T-helper 2 cell treated with Interferon-gamma antibody and Interleukin-4, amounts not matched to agents 5 μg/mL and 100 μg/mL, for 36 hours (primary cell): Measurements from ENCODE around the gene NKX2-2.

Experiments used
- DNase-seq: peaks from one replicate; pipeline ENCODE4 v3.0.0; 2021; ENCODE audit warnings: low spot score
- H3K27ac Mint-ChIP-seq: one replicate; pipeline ENCODE4 v1.8.0; 2021; ENCODE audit warnings: mild to moderate bottlenecking, mixed read lengths
- H3K27me3 Mint-ChIP-seq: one replicate; pipeline ENCODE4 v1.8.0; 2021; ENCODE audit warnings: low read depth, mixed read lengths
- H3K36me3 Mint-ChIP-seq: one replicate; pipeline ENCODE4 v1.8.0; 2021; ENCODE audit warnings: low read depth, mixed read lengths
- H3K4me1 Mint-ChIP-seq: one replicate; pipeline ENCODE4 v1.8.0; 2021; ENCODE audit warnings: low read depth, mixed read lengths
- H3K4me3 Mint-ChIP-seq: one replicate; pipeline ENCODE4 v1.8.0; 2022; ENCODE audit warnings: mild to moderate bottlenecking, moderate library complexity, mixed read lengths
- H3K9me3 Mint-ChIP-seq: one replicate; pipeline ENCODE4 v1.8.0; 2021; ENCODE audit warnings: mixed read lengths

NKX2-2 gene

DNA sequence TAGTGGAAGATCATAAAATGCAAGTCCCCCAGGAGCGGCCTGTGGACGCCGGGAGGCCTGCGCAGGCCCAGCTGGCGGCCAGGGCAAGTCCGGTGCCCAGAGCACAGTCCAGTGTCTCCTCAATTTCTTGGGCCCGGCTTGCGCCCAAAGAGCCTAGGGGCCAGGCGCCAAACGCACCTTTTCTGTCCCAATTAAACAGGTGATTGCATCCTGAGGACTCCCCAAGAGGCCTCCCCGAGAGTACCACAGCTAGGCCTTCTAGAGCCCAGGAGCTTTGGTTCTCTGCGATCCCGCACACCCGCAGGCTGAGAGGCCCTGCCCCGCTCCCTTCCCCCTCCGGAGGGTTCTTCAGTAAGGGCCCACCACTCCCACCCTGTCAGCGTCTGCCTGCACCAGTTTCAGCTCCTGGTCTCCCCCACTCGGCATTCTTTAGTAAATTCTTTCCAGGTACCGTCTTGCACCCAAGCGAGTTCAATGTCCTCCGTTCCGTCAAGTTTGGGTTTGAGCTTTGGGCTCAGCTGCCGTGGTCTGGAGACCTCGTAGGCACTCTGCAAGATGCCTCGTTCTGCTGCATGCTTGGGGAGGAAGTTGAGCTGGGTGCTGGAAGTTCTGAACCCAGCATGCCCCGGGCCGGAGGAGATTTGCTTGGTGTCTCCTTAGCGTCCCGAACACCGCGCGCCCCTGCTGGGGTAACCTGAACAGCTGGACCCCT is 3.9 kb upstream of the NKX2-2 start:
- H3K4me1 Mint-ChIP-seq: no peaks in the 10 kb centered on the region
- no peak overlapping the region for H3K4me3 Mint-ChIP-seq
- H3K36me3 Mint-ChIP-seq: no peaks in the 10 kb centered on the region

DNA sequence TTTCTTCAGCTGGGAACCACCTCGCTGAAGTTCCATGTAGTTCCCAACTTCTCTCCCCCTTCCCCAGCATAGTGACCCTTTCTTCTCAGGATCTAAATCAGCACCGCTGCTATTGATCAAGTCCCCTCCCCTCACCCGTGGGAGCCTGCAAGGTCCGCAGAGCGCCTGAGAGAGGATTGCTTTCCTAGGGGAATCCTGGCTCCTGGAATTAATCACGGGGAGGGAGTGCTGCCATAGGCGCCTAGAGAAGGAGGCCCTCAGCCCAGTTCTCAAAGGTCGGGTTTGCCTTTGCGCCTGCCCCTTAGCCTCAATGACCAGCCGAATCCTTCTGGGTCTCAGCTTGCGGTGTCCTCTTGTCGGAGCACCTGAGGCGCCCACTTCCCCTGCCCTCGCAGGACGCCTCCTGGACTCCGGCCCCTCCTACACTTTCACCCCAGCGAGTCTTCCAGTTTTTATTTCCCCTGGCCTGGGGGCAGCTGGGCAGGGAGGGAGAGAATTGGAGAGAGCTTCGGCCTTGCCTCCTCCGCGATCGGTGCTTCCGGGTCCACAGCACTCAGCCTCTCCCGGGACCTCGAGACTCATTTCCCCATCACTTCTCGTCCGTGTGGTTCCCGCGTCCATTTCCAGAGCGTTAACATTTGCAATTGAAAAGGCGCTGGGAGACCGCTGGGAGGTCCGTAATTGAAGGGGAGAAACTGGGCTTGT is 3.1 kb upstream of the NKX2-2 start:
- no peak overlapping the region for H3K27ac Mint-ChIP-seq
- H3K9me3 Mint-ChIP-seq: no peaks in the 10 kb centered on the region
- DNase-seq: no peak
- H3K4me1 Mint-ChIP-seq: peaks cover under 1% of the 10 kb centered on the region
- no peaks in the 10 kb centered on the region for H3K36me3 Mint-ChIP-seq
- no peak overlapping the region for H3K4me3 Mint-ChIP-seq
- H3K27me3 Mint-ChIP-seq: peaks cover 77% of the 10 kb centered on the region

More for the DNA sequence above, 3.9 kb upstream of the NKX2-2 start:
- Mint-ChIP-seq H3K27ac (peak overlapping the region; percentile 5), H3K9me3 (no peaks in the 10 kb centered on the region), H3K27me3 (peaks cover 71% of the 10 kb centered on the region)
- DNase-seq: no peak

DNA sequence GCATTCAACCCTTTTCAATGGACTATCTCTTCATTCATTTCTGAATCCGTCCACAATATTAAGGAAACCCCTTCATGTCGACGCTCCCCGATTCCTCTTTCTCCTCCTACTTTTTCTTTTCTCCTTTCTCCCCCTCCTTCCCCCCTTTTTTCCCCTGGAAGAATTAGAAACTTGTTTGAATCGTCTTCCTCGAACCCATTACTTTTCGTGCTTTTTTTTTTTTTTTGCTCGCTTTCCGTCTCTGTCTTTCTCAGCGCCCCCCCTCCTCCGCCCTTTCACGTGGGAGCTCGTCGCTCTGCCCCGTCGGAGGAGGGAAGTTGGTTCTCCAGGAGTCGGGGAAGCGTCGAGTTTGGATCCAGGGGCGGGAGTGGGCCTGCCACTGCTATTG is 2.3 kb upstream of the NKX2-2 start:
- no peak for DNase-seq
- H3K27me3 Mint-ChIP-seq: peaks cover 80% of the 10 kb centered on the region
- H3K9me3 Mint-ChIP-seq: no peaks in the 10 kb centered on the region
- H3K27ac Mint-ChIP-seq: peak overlapping the region; percentile 55
- no peak overlapping the region for H3K4me3 Mint-ChIP-seq
- H3K36me3 Mint-ChIP-seq: no peaks in the 10 kb centered on the region
- H3K4me1 Mint-ChIP-seq: peaks cover 4% of the 10 kb centered on the region

DNA sequence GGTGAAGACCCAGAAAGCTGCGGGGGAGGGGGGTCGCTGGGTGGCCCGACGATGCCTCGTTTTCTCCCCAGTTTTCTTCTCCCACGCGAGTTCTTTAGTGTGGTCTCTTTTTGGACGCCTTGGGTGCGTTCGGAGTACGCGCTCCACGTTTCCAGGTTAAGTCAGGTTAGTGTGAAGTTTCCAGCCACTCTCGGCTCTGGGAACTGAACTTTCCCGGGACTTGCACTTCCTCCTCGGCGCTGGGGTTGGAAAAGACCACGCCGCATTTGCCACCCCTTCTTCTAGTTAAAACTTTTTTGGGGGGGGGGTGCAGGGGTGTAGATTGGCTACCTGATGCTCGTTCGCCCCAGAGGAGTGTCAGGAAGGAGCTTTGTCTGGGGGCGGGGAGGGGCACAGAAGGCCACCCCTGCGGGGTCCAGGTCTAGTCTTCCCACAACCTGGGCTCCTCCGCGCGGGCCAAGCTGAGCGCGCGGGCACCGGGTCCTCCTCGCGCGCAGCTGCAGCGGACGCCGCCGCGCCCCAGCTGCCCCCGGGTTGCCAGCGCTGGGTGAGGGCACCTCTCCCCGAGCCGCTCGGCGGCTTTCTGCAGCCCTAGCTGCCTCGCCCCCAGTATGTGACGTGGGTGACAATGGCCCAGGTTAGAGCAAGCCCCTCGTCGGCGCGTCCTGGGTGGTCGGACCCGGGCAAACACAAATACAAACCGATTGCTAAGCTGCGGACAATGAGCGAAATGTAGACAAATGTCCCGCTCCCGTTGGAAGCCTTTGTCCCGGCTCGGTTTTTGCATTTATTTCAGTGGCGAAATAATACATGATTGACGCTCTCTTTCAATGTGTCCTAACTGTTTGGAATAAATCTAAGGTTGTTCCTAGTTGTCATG is 1.7 kb upstream of the NKX2-2 start:
- no peak overlapping the region for H3K4me3 Mint-ChIP-seq
- no peaks in the 10 kb centered on the region for H3K36me3 Mint-ChIP-seq
- DNase-seq: no peak
- H3K4me1 Mint-ChIP-seq: peaks cover 6% of the 10 kb centered on the region
- H3K27ac Mint-ChIP-seq: peak overlapping the region; percentile 55
- H3K27me3 Mint-ChIP-seq: peaks cover 77% of the 10 kb centered on the region
- no peaks in the 10 kb centered on the region for H3K9me3 Mint-ChIP-seq

DNA sequence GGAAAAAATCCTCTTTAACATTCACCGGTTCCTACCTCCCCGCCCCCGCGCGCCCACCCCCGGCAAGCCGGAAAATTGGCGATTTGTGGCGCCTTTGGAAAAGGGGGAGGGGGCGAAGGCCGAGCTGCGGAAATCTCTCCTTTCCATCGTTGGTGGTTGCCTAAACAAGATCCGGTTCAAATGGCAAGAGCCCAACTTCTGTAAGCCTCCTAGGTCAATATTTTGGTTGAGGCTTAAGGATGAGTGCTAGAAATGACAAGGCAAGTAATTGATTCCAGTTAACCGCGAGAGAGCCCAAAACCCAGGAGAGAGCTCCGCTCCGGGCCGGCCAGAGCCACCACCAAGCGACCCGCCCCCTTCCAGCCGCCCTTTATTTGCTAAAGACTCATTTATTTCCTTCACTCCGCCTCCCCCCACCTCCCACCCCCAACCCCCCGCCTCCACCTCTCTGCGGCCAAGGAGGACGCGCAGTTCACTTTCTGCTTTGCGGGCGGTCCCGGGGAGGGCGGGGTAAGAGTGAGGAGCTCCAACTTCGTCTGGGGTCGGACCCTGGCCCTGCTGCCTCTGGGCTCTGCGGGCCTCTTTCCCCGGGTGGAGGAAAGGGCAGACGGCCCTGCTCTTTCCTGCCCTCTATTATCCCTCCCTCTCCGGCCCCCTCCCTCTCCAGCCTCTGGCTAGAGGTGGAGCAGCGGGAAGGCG is 838 bp upstream of the NKX2-2 start:
- no peaks in the 10 kb centered on the region for H3K9me3 Mint-ChIP-seq
- no peak overlapping the region for H3K4me3 Mint-ChIP-seq
- H3K36me3 Mint-ChIP-seq: no peaks in the 10 kb centered on the region
- DNase-seq: no peak
- no peak overlapping the region for H3K27ac Mint-ChIP-seq
- H3K4me1 Mint-ChIP-seq: peaks cover 11% of the 10 kb centered on the region
- H3K27me3 Mint-ChIP-seq: peaks cover 77% of the 10 kb centered on the region

DNA sequence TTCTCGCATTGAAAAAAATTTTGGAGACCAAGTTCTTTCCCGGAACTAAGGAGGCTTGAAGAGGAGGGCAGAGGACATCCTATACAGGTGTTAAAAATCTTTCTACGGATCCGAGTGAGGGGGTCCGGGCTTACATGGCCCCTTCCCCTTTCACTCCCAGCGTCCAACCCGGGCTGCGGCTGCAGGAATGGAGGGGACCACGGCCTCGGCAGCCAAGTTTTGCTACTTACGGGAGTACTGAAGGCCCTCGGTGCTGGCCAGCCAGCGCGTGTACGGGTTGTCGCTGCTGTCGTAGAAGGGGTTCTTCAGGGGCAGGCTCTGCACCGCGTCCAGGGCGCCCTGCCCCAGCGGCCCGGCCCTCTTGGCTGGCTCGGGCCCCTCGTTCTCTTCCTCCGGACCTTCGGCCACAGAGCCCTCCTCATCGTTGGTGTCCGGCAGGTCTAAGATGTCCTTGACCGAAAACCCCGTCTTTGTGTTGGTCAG is 642 bp downstream of the NKX2-2 start:
- DNase-seq: no peak
- Mint-ChIP-seq H3K4me3 (peak overlapping the region; percentile 32), H3K9me3 (no peaks in the 10 kb centered on the region), H3K4me1 (peaks cover 14% of the 10 kb centered on the region), H3K36me3 (no peaks in the 10 kb centered on the region), H3K27me3 (peaks cover 76% of the 10 kb centered on the region), H3K27ac (no peak overlapping the region)

DNA sequence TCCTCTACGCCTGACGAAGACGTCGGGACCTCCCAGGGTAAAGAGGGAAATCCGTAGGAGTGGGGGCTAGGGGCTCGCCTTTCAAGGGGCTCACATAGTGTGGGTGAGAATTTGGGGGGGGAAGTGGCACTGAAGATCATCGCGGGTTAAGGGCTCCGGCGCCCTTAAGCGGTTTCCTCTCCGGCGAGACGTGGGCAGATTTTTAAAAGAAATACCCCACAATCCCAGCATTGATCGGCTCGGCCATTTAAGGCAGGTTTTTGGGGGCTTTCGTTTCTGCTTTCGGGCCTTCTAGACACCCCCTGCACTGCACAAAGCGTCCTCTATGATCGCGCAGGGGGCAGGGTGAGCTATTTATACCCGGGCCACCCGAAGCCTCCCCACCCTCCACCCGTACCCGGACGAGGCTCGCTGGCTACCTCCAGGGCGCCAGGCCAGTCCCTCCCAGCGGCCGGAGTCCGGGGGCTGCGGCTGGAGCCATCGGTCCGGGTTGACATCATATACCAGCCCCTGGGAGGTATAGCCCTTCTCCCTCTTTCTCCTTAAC is 1.2 kb downstream of the NKX2-2 start:
- Mint-ChIP-seq H3K27me3 (peaks cover 76% of the 10 kb centered on the region), H3K4me3 (no peak overlapping the region)

DNA sequence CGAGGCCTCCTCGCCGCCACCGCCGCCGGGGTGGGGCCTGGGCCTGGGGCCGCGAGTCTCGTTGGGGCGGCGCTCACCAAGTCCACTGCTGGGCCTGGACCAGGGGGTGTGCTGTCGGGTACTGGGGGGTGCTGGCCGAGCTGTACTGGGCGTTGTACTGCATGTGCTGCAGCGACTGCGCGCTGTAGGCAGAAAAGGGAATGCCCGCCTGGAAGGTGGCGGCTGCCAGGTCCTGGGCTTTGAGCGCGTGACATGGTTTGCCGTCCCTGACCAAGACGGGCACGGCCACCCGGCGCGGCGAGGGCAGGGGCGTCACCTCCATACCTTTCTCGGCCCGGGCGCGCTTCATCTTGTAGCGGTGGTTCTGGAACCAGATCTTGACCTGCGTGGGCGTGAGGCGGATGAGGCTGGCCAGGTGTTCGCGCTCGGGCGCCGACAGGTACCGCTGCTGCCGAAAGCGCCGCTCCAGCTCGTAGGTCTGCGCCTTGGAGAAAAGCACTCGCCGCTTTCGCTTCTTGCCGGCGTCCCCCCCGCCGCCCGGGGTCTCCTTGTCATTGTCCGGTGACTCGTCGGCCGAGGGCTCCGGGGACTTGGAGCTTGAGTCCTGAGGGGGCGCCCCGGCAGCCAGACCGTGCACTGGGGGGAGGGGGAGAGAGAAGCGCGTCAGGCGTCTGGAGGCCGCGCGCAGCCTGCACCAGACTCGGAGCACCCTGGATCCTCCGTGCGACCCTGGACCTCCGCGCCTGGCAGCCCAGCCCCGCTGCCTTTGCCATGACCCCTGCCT is 1.8 kb downstream of the NKX2-2 start:
- Mint-ChIP-seq H3K9me3 (no peaks in the 10 kb centered on the region), H3K27me3 (peaks cover 76% of the 10 kb centered on the region), H3K4me3 (no peak overlapping the region), H3K4me1 (peaks cover 14% of the 10 kb centered on the region), H3K36me3 (peaks cover 2% of the 10 kb centered on the region), H3K27ac (peak overlapping the region; percentile 52)
- no peak for DNase-seq

More for the DNA sequence above, 1.2 kb downstream of the NKX2-2 start:
- no peak for DNase-seq
- H3K27ac Mint-ChIP-seq: peak overlapping the region; percentile 20
- peaks cover 14% of the 10 kb centered on the region for H3K4me1 Mint-ChIP-seq
- H3K9me3 Mint-ChIP-seq: no peaks in the 10 kb centered on the region
- peaks cover 2% of the 10 kb centered on the region for H3K36me3 Mint-ChIP-seq

DNA sequence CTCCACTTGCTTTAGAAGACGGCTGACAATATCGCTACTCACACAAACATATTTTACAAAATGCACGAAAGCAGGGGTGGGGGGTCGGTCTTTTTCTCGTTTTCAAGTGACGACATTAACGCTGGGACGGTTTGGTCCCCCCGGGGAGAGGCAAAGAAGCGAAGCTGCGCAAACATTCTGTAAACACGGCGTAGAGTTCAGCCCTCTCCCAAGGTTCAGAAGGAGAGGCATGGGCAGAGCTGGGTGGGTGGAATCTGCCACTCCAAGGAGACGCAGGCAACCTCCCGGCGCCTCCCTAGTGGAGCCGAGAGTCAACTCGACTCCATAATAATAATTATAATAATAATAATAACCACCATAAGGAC is 2.4 kb downstream of the NKX2-2 start:
- Mint-ChIP-seq H3K4me1 (peaks cover 16% of the 10 kb centered on the region), H3K36me3 (peaks cover 2% of the 10 kb centered on the region), H3K27me3 (peaks cover 76% of the 10 kb centered on the region), H3K27ac (peak overlapping the region; percentile 41), H3K4me3 (no peak overlapping the region), H3K9me3 (no peaks in the 10 kb centered on the region)
- no peak for DNase-seq

DNA sequence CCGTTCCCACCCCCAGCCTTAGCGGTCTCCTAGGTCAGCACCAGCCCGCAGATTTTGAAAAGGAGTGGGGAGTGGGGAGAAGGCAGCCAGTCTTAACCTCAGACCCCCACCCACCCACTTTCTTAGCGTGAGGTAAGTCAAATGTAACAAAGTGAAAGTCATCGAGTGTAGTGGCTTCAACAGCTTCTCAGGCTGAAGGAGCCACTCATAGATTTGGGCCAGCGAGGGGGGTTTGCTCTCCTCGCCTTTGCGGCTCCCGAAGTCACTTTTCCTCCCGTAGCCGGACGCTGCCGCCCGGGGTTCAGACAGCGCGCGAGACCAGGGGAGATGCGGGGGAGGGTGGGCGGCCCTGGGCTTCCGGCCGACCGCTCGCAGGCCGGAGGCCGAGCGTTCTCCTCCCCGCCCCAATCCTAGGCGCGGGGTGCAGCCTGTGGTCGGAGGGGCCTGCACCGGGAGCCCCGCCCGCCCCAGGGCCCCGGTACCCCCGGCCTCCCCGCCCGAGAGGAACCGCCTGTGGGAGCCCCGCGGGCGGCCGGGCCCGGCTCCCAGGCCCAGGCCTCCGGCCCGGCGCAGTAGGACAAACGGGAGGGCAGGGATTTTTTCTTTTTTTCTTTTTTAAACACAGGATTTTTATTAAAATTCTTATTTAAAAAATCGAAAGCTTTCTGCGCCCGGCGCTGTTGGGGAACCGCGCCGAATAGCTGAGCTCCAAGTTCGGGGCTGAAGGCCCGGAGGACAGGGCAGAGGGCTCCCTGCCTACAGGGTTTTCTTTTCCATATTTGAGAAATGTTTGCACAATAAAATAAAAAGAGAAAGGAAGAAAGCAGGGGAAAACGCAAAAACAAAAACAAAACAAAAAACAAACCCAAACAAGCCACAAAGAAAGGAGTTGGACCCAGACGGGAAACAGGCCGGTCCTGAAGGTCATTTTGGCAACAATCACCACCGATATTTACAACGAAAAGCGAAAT is 3.2 kb downstream of the NKX2-2 start:
- peaks cover 17% of the 10 kb centered on the region for H3K4me1 Mint-ChIP-seq
- H3K36me3 Mint-ChIP-seq: peaks cover 2% of the 10 kb centered on the region
- peak overlapping the region; percentile 77 for H3K4me3 Mint-ChIP-seq
- H3K27ac Mint-ChIP-seq: peak overlapping the region; percentile 77
- H3K27me3 Mint-ChIP-seq: peaks cover 70% of the 10 kb centered on the region
- H3K9me3 Mint-ChIP-seq: no peaks in the 10 kb centered on the region
- no peak for DNase-seq

DNA sequence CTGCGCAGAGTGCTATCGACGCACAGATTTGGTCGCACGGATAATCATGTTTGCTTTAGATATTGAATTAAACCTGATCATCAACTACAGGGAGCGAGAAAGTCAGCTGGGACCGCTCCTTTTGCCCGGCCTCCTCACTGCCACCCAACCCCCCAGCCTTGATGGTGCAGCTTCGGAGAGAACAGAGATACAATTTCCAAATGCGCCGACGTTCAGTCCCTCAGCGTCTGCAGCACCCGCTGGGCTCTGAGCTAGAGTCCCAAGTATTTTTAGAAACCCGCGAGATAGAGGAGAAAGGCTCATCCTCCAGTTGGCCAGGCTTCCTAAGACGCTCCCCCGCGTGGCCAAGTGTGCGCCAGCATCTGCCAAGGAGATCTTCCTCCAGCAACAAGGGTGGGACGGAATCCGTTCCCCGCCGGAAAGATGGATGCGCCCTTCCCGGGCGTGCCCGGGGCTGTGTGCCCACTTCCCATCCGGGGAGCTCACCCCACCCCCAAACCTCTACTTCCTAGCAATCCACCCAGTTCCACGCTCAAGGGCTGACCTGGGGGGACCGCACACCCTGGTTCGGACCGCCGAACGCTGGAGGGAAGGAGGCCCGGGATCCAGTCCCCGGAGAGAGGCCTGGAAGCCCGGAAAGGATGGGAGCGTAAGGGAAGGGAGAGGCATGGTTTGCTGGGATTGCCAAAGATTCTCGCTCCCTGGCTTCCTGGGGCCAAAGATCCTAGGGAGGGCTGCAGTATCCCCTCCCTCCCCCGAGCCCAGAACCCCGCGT is 4.1 kb downstream of the NKX2-2 start:
- H3K27ac Mint-ChIP-seq: peak overlapping the region; percentile 57
- H3K27me3 Mint-ChIP-seq: peaks cover 76% of the 10 kb centered on the region
- no peak for DNase-seq
- H3K4me3 Mint-ChIP-seq: peak overlapping the region; percentile 77
- peaks cover 21% of the 10 kb centered on the region for H3K4me1 Mint-ChIP-seq
- H3K9me3 Mint-ChIP-seq: no peaks in the 10 kb centered on the region
- peaks cover 2% of the 10 kb centered on the region for H3K36me3 Mint-ChIP-seq
